Neural cell (in vitro differentiated cells): ENCODE data around the gene FOLR3.

Experiments used
- POLR2AphosphoS5 ChIP-seq: IDR thresholded peaks from 2 replicates; pipeline ENCODE4 v1.6.1; 2012
- TF ChIP-seq, protein P1 (sequence below): fragments of 450-650 bp; IDR thresholded peaks from 2 replicates; pipeline ENCODE4 v1.5.1; 2014; ENCODE audit warnings: antibody characterized with exemption, mild to moderate bottlenecking, moderate library complexity; ENCODE audit not compliant: poor library complexity, severe bottlenecking

DNA sequence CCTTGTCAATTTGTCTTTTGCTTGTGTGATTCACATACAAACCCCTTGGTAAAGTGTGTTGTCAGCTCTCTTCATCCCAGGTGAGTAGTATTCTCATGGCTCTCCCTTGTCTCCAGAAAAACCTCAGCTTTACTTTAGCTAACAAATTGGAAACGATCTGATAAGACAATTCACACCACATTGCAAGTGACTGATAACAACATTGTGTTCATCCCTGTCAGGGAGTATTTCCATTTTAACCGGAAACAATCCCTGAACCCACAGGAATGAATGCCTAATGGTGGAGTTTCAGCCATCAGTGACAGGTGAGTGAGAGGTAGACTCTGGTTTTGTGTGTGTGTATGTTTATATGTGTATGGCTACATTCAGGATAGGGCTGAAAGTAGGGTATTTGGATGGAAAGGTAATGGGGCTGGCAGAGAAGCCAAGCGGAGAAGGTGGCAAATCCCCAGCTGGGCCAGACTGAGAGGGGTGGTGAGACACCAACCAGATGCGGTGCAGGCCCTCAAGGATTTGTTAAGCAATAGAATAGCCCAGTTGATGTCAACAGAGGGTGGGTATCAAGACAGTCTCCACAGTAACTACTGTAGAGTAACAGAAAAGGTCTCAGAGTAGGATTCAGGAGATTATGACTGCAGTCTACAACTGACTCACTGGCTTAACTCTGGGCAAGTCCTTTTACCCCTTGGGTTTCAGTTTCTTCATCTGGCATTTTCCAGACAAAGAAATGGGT, 47.3 kb upstream of the FOLR3 start:
- TF ChIP-seq, protein P1, sequence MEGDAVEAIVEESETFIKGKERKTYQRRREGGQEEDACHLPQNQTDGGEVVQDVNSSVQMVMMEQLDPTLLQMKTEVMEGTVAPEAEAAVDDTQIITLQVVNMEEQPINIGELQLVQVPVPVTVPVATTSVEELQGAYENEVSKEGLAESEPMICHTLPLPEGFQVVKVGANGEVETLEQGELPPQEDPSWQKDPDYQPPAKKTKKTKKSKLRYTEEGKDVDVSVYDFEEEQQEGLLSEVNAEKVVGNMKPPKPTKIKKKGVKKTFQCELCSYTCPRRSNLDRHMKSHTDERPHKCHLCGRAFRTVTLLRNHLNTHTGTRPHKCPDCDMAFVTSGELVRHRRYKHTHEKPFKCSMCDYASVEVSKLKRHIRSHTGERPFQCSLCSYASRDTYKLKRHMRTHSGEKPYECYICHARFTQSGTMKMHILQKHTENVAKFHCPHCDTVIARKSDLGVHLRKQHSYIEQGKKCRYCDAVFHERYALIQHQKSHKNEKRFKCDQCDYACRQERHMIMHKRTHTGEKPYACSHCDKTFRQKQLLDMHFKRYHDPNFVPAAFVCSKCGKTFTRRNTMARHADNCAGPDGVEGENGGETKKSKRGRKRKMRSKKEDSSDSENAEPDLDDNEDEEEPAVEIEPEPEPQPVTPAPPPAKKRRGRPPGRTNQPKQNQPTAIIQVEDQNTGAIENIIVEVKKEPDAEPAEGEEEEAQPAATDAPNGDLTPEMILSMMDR, result no peak
- TF ChIP-seq POLR2AphosphoS5, result no peak
